OCI-LY1 (cell line): Measurements from ENCODE around the gene RAD51B.

Experiments
- H2AFZ ChIP-seq: fragments of 200-600 bp; sonication (generic), shearing (Covaris generic); 2 replicates; pipeline ENCODE4 v1.6.0; 2014; ENCODE audit warnings: antibody characterized with exemption, mild to moderate bottlenecking, low read length
- H3F3A ChIP-seq: fragments of 200-600 bp; sonication (generic), shearing (Covaris generic); 2 replicates; pipeline ENCODE4 v1.6.0; 2014; ENCODE audit warnings: mild to moderate bottlenecking, antibody characterized with exemption, low read length, moderate library complexity; ENCODE audit not compliant: insufficient read depth
- H3K27ac ChIP-seq: fragments of 200-600 bp; sonication (generic); 2 replicates; pipeline ENCODE4 v1.5.1; 2014; ENCODE audit warnings: low read length, mixed run types, mild to moderate bottlenecking, low read depth; ENCODE audit not compliant: poor library complexity, severe bottlenecking
- H3K27me3 ChIP-seq: fragments of 200-600 bp; sonication (generic); 2 replicates; pipeline ENCODE4 v1.6.0; 2014; ENCODE audit warnings: antibody characterized with exemption, mild to moderate bottlenecking, low read length, moderate library complexity; ENCODE audit not compliant: insufficient read depth
- H3K36me3 ChIP-seq: fragments of 200-600 bp; sonication (generic); 2 replicates; pipeline ENCODE4 v1.6.1; 2014; ENCODE audit warnings: mild to moderate bottlenecking, antibody characterized with exemption, low read length, moderate library complexity, mixed read lengths; ENCODE audit not compliant: insufficient read depth
- H3K4me1 ChIP-seq: fragments of 200-600 bp; sonication (generic); 2 replicates; pipeline ENCODE4 v1.5.1; 2014; ENCODE audit warnings: mild to moderate bottlenecking, low read length, moderate library complexity; ENCODE audit not compliant: insufficient read depth, severe bottlenecking
- H3K4me2 ChIP-seq: fragments of 200-600 bp; sonication (generic), shearing (Covaris generic); 2 replicates; pipeline ENCODE4 v1.6.1; 2014; ENCODE audit warnings: low read length
- H3K4me3 ChIP-seq: fragments of 200-600 bp; sonication (generic); 2 replicates; pipeline ENCODE4 v1.5.1; 2014; ENCODE audit warnings: low read length, low read depth, mild to moderate bottlenecking, mixed read lengths; ENCODE audit not compliant: poor library complexity, severe bottlenecking
- H3K79me2 ChIP-seq: fragments of 200-600 bp; shearing (Covaris generic); 2 replicates; pipeline ENCODE4 v1.6.1; 2016; ENCODE audit warnings: mixed run types, low read length, mixed read lengths; ENCODE audit not compliant: insufficient read depth
- H3K9ac ChIP-seq: fragments of 200-600 bp; sonication (generic), shearing (Covaris generic); 2 replicates; pipeline ENCODE4 v1.6.1; 2014; ENCODE audit warnings: mild to moderate bottlenecking, low read length, mixed read lengths
- H3K9me2 ChIP-seq: fragments of 200-600 bp; sonication (generic), shearing (Covaris generic); 2 replicates; pipeline ENCODE4 v1.6.1; 2014; ENCODE audit warnings: low read depth, mild to moderate bottlenecking, low read length, mixed read lengths
- H3K9me3 ChIP-seq: fragments of 200-600 bp; shearing (Covaris generic); 2 replicates; pipeline ENCODE4 v1.6.1; 2014; ENCODE audit warnings: low read length, mixed read lengths
- H4K20me1 ChIP-seq: fragments of 200-600 bp; sonication (generic), shearing (Covaris generic); 2 replicates; pipeline ENCODE4 v1.6.0; 2016; ENCODE audit warnings: mild to moderate bottlenecking, low read length; ENCODE audit not compliant: insufficient read depth
- CTCF ChIP-seq: fragments of 200-600 bp; sonication (generic), shearing (Covaris generic); IDR thresholded peaks from 2 replicates; pipeline ENCODE4 v1.5.1; 2017; ENCODE audit warnings: mild to moderate bottlenecking, antibody characterized with exemption, low read length, moderate library complexity, mixed read lengths
- EZH2 ChIP-seq: fragments of 200-600 bp; sonication (generic), shearing (Covaris generic); IDR thresholded peaks from 2 replicates; pipeline ENCODE4 v1.8.0; 2017; ENCODE audit warnings: borderline replicate concordance, mixed run types, mild to moderate bottlenecking, antibody characterized with exemption, low read length, moderate library complexity, mixed read lengths

RAD51B gene

GRCh38 chr14:67917006-67917405 is 97.4 kb downstream of the RAD51B start:
- H3K4me1 ChIP-seq: peaks cover 4% of the 10 kb centered on the region
- no peak overlapping the region for H3K9ac ChIP-seq
- no peaks in the 10 kb centered on the region for H3K79me2 ChIP-seq
- no peak overlapping the region for H3K4me3 ChIP-seq
- no peaks in the 10 kb centered on the region for H3F3A ChIP-seq
- TF ChIP-seq EZH2 (no peak), CTCF (no peak)
- H3K4me2 ChIP-seq: no peak overlapping the region
- H3K9me3 ChIP-seq: no peaks in the 10 kb centered on the region
- H3K27ac ChIP-seq: no peak overlapping the region
- H3K9me2 ChIP-seq: no peaks in the 10 kb centered on the region
- H2AFZ ChIP-seq: no peak overlapping the region
- no peaks in the 10 kb centered on the region for H3K27me3 ChIP-seq
- H3K36me3 ChIP-seq: no peaks in the 10 kb centered on the region
- H4K20me1 ChIP-seq: no peaks in the 10 kb centered on the region

- no peak overlapping the region for H3K9ac ChIP-seq
These were observed 99.3 kb downstream of the RAD51B start for GRCh38 chr14:67918838-67919237.

GRCh38 chr14:67919259-67920032 is 99.9 kb downstream of the RAD51B start:
- Histone ChIP-seq H3K9me2 (no peaks in the 10 kb centered on the region), H4K20me1 (no peaks in the 10 kb centered on the region), H3F3A (no peaks in the 10 kb centered on the region), H2AFZ (no peak overlapping the region), H3K4me3 (no peak overlapping the region), H3K27me3 (no peaks in the 10 kb centered on the region), H3K9ac (no peak overlapping the region), H3K4me1 (peaks cover 7% of the 10 kb centered on the region), H3K9me3 (no peaks in the 10 kb centered on the region), H3K4me2 (no peak overlapping the region), H3K27ac (no peak overlapping the region), H3K36me3 (no peaks in the 10 kb centered on the region), H3K79me2 (no peaks in the 10 kb centered on the region)
- TF ChIP-seq CTCF: no peak
- TF ChIP-seq EZH2: no peak

More at GRCh38 chr14:67918838-67919237, 99.3 kb downstream of the RAD51B start:
- H3K4me1 ChIP-seq: peaks cover 7% of the 10 kb centered on the region
- no peaks in the 10 kb centered on the region for H3K27me3 ChIP-seq
- H3K27ac ChIP-seq: no peak overlapping the region
- no peaks in the 10 kb centered on the region for H3F3A ChIP-seq
- no peak overlapping the region for H3K4me3 ChIP-seq
- no peak overlapping the region for H3K4me2 ChIP-seq
- no peaks in the 10 kb centered on the region for H4K20me1 ChIP-seq
- no peaks in the 10 kb centered on the region for H3K36me3 ChIP-seq
- H3K9me2 ChIP-seq: no peaks in the 10 kb centered on the region
- no peak for TF ChIP-seq EZH2
- H3K79me2 ChIP-seq: no peaks in the 10 kb centered on the region
- no peak overlapping the region for H2AFZ ChIP-seq
- H3K9me3 ChIP-seq: no peaks in the 10 kb centered on the region

GRCh38 chr14:67926821-67927220 is 107.2 kb downstream of the RAD51B start:
- Histone ChIP-seq H3K9me2 (no peaks in the 10 kb centered on the region), H3K9ac (no peak overlapping the region), H3K4me2 (no peak overlapping the region), H3K27me3 (no peaks in the 10 kb centered on the region), H3K9me3 (0 out of 2 replicates have a peak, but pooled peaks cover 2% of the 10 kb centered on the region), H3K27ac (no peak overlapping the region), H3K79me2 (no peaks in the 10 kb centered on the region), H3K4me1 (peaks cover 5% of the 10 kb centered on the region), H3F3A (no peaks in the 10 kb centered on the region), H3K36me3 (no peaks in the 10 kb centered on the region), H2AFZ (no peak overlapping the region), H4K20me1 (no peaks in the 10 kb centered on the region), H3K4me3 (no peak overlapping the region)
- TF ChIP-seq EZH2 (no peak), CTCF (no peak)
